Retinal pigment epithelial cell (primary cell): ENCODE measurements around the gene LAX1.

ENCODE experiments used
- DNase-seq: peaks from one replicate; pipeline ENCODE4 v3.0.0-alpha.2; 2010; ENCODE audit warnings: low read depth
- H3K4me3 ChIP-seq: 2 replicates; pipeline ENCODE4 v1.5.1; 2011; ENCODE audit warnings: mild to moderate bottlenecking, low read length, control low read depth, moderate library complexity
- TF ChIP-seq, protein P1 (sequence below): conservative IDR thresholded peaks from 2 replicates; pipeline ENCODE4 v1.5.1; 2011; ENCODE audit warnings: low read depth, low read length, control low read depth, inconsistent platforms

The LAX1 gene

DNA sequence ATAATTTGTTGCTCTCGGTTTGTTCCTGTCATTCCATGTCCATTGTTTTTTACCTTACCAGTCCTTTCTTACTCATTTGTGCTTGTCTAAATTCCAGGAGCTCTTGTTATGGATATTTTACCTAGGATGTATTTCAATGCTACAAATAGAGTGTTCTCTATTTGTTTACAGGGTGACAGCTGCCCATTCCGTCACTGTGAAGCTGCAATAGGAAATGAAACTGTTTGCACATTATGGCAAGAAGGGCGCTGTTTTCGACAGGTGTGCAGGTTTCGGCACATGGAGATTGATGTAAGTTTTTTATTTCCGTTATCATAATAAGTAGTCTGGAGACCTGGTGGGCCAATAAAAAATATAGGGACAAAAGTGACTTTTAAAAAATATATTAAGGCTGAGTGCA is 53.4 kb downstream of the LAX1 start:
- no peak for DNase-seq
- TF ChIP-seq, protein P1, sequence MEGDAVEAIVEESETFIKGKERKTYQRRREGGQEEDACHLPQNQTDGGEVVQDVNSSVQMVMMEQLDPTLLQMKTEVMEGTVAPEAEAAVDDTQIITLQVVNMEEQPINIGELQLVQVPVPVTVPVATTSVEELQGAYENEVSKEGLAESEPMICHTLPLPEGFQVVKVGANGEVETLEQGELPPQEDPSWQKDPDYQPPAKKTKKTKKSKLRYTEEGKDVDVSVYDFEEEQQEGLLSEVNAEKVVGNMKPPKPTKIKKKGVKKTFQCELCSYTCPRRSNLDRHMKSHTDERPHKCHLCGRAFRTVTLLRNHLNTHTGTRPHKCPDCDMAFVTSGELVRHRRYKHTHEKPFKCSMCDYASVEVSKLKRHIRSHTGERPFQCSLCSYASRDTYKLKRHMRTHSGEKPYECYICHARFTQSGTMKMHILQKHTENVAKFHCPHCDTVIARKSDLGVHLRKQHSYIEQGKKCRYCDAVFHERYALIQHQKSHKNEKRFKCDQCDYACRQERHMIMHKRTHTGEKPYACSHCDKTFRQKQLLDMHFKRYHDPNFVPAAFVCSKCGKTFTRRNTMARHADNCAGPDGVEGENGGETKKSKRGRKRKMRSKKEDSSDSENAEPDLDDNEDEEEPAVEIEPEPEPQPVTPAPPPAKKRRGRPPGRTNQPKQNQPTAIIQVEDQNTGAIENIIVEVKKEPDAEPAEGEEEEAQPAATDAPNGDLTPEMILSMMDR, result no peak
- H3K4me3 ChIP-seq, result no peak overlapping the region

DNA sequence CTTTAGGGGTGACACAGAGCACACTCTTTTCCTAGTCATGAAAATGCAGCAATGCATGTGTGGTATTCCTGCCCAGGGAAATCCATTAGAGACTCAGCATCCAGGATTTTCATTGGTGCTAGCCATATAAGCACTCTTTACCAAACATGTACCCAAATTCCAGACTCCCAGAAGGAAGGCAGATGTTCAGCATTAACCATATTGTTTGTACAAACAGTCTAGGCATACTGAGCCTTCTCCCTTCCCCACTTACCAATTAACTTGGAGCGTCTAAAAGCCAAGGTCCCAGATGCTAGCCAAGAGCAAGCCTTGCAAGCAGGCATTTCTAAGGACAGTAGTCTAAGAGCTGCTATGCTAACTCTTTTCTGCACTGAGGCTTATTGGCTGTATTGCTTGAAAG is 58.3 kb downstream of the LAX1 start:
- TF ChIP-seq, protein P1, result no peak
- no peak overlapping the region for H3K4me3 ChIP-seq
- no peak for DNase-seq
